ENCODE data around the gene MYH14. TPM values are rescaled to one million over a fixed set of nuclear protein-coding genes. Genes with fewer than 3 reads are reported as not detected.

The MYH14 gene
- total and polyA plus RNA-seq, 2 experiments from 2014 or later: 40.9 to 64.4 TPM

GRCh38 chr19:50308991-50309390 lies 105.6 kb downstream of the MYH14 start:
- H4K20me1 ChIP-seq (ENCODE audit: insufficient read depth, poor library complexity, severe bottlenecking): no peaks in the 10 kb centered on the region
- no peaks in the 10 kb centered on the region for H3K4me1 ChIP-seq (ENCODE audit: insufficient read depth)
- no peak overlapping the region for H3K4me2 ChIP-seq
- 92% methylated on average over 20 of the region's 21 CpGs for WGBS (ENCODE audit: low lambda C conversion rate, missing lambda C conversion rate)
- no peaks in the 10 kb centered on the region for H3K9me2 ChIP-seq (replicated peaks; ENCODE audit: insufficient read depth)
- no peaks in the 10 kb centered on the region for H3K79me2 ChIP-seq
- H2AFZ ChIP-seq: no peak overlapping the region
- H3K36me3 ChIP-seq (replicated peaks; ENCODE audit: insufficient read depth, low read depth): no peaks in the 10 kb centered on the region
- TF ChIP-seq CTCF (IDR thresholded peaks at IDR 0.05; ENCODE audit: poor library complexity) (no peak), EZH2phosphoT487 (IDR thresholded peaks at IDR 0.05; ENCODE audit: low read depth, severe bottlenecking, unreplicated experiment) (no peak), EZH2 (IDR thresholded peaks at IDR 0.05; ENCODE audit: borderline replicate concordance) (no peak)
- no peaks in the 10 kb centered on the region for H3K9me3 ChIP-seq (ENCODE audit: low read depth)
- H3K27ac ChIP-seq: no peak overlapping the region
- peaks cover 20% of the 10 kb centered on the region for H3K27me3 ChIP-seq
- no peak overlapping the region for H3K4me3 ChIP-seq
- DNase-seq (ENCODE audit: low spot score): no peak

GRCh38 chr19:50309396-50310125 lies 106.1 kb downstream of the MYH14 start:
- no peak overlapping the region for H3K27ac ChIP-seq
- H3K27me3 ChIP-seq: peaks cover 25% of the 10 kb centered on the region
- no peaks in the 10 kb centered on the region for H3K36me3 ChIP-seq (replicated peaks; ENCODE audit: insufficient read depth, low read depth)
- H3K9me3 ChIP-seq (ENCODE audit: low read depth): no peaks in the 10 kb centered on the region
- no peak for DNase-seq (ENCODE audit: low spot score)
- WGBS (ENCODE audit: low lambda C conversion rate, missing lambda C conversion rate): 84% methylated on average over 7 of the region's 16 CpGs
- no peak overlapping the region for H2AFZ ChIP-seq
- H3K4me2 ChIP-seq: no peak overlapping the region
- H4K20me1 ChIP-seq (ENCODE audit: insufficient read depth, poor library complexity, severe bottlenecking): no peaks in the 10 kb centered on the region
- H3K79me2 ChIP-seq: no peaks in the 10 kb centered on the region
- H3K4me1 ChIP-seq (ENCODE audit: insufficient read depth): no peaks in the 10 kb centered on the region
- no peaks in the 10 kb centered on the region for H3K9me2 ChIP-seq (replicated peaks; ENCODE audit: insufficient read depth)
- H3K4me3 ChIP-seq: no peak overlapping the region
- TF ChIP-seq EZH2 (IDR thresholded peaks at IDR 0.05; ENCODE audit: borderline replicate concordance) (no peak), CTCF (IDR thresholded peaks at IDR 0.05; ENCODE audit: poor library complexity) (no peak), EZH2phosphoT487 (IDR thresholded peaks at IDR 0.05; ENCODE audit: low read depth, severe bottlenecking, unreplicated experiment) (no peak)

- 62% methylated on average over 10 of the region's 10 CpGs for WGBS (ENCODE audit: low lambda C conversion rate, missing lambda C conversion rate)
- H4K20me1 ChIP-seq (ENCODE audit: insufficient read depth, poor library complexity, severe bottlenecking): no peaks in the 10 kb centered on the region
- no peak overlapping the region for H2AFZ ChIP-seq
- H3K4me1 ChIP-seq (ENCODE audit: insufficient read depth): no peaks in the 10 kb centered on the region
- H3K9me3 ChIP-seq (ENCODE audit: low read depth): no peaks in the 10 kb centered on the region
- no peak overlapping the region for H3K4me2 ChIP-seq
- TF ChIP-seq CTCF (IDR thresholded peaks at IDR 0.05; ENCODE audit: poor library complexity) (no peak), EZH2phosphoT487 (IDR thresholded peaks at IDR 0.05; ENCODE audit: low read depth, severe bottlenecking, unreplicated experiment) (no peak), EZH2 (IDR thresholded peaks at IDR 0.05; ENCODE audit: borderline replicate concordance) (no peak)
- H3K36me3 ChIP-seq (replicated peaks; ENCODE audit: insufficient read depth, low read depth): no peaks in the 10 kb centered on the region
- no peaks in the 10 kb centered on the region for H3K9me2 ChIP-seq (replicated peaks; ENCODE audit: insufficient read depth)
- no peaks in the 10 kb centered on the region for H3K79me2 ChIP-seq
- DNase-seq (ENCODE audit: low spot score): no peak
- peaks cover 37% of the 10 kb centered on the region for H3K27me3 ChIP-seq
- H3K27ac ChIP-seq: no peak overlapping the region
- H3K4me3 ChIP-seq: no peak overlapping the region
Measured at GRCh38 chr19:50310759-50311465, 107.5 kb downstream of the MYH14 start.
